Activated CD4-positive, CD25-positive, alpha-beta regulatory T cell treated with anti-CD3 and anti-CD28 coated beads, Interleukin-2, amount 50 U/mL, for 16 hours (primary cell): Measurements from ENCODE around the gene A2ML1.
"Not testable (repeated sequence)": the region's sequence is repeated elsewhere in the genome, so short reads cannot be mapped to it uniquely, and the experiment has no call there.

Experiments used
- DNase-seq: peaks from one replicate; pipeline ENCODE4 v3.0.0-alpha.2; 2020; ENCODE audit warnings: low read depth, low spot score

The A2ML1 gene

GRCh38 chr12:8822298-8822697, at the start of gene A2ML1:
TSS of gene A2ML1 (plus strand) at chr12:8822621. CDS start at chr12:8822652, 31 bp downstream.
- no peak for DNase-seq

- no peak for DNase-seq
Observed at GRCh38 chr12:8773461-8773860, 49.0 kb upstream of the A2ML1 start.

DNA sequence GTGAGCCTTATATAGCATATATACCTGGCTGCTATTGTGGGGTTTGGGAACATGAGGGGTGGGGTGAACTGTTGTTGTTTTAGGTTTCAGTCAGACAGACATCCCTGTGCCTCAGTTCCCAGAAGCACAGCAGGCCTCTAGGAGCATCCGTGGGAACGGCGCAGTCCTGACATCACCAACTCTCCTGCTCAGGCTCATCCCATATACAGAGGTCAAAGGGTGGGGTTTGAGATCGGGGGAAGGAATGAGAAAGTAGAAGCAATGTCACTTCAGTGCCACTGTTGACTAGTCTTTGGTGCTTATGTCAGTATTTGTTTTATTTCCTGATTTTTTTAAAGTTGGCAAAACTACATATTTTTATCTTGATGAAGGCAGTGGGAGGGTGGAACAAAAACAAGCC, 43.1 kb upstream of the A2ML1 start:
- no peak for DNase-seq

DNA sequence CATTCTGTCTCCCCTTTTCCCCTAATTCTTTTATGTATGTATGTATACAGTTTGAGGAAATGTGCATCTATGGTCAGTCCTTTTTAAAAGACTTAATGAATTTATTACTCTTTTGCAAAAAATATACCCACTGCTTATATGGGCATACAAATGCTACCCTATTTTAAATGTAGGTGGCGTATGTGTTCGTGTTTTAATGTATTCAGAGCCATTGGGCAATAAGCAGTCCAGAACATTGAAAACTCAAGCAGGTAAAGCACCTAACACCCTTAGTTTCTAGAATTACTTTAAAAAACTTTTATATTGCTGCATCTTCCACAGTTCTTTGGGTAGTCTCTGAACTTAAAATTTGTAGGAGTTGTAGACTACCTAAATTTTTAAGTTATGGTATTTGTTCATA, 42.6 kb upstream of the A2ML1 start:
- DNase-seq, result no peak

DNA sequence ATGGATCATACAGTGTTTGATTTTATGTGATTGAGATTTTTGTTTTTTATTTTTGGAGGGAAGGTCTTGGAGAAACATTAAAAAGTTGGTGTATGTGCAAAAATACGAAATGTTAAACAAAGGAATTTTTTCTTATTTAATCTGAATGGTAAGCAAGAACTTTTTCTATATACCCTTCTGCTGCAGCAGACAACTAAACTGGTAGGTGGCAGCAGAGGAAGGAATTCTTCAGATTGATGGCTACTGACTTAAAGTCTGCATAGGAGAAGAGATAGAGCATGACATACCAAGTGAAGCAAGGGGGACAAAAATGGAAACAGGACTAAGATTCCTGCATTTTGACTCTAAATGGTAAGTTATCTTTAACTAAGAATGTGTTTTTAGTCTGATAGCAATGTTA, 42.0 kb upstream of the A2ML1 start:
- no peak for DNase-seq

DNA sequence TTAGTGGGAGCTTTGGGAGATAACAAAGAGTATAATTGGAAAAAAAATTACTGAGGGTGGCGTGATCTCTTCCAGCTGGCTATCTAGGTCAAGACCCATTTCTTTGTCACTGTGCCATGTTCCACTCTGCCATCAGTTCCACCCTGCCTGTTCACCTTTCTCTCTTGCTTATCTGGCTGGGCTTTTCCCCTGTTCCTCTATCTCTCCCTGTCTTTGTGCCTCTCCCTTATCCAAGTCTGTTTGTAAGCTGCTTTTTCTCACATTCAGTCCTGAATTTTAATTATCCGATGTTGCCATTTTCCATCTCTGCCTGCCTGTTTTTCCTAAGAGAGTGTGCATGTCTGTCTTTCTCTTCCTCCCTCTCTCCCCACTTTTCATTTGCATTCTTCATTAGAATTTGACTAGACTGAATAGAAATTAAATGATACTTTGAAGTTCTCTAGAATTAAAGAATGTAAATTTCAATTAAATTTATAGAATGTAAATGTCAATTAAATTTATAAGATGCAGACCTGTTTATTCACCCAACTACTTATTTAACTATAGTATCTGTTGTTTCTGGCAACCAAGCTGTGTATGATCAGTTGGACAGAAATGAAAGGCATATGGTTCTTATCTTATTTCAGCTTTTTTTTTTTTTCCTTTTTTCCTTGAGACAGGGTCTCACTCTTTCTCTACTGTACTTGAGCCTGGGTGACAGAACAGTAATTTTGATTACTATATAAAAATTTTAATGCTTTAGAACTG, 40.9 kb upstream of the A2ML1 start:
- DNase-seq, result no peak

DNA sequence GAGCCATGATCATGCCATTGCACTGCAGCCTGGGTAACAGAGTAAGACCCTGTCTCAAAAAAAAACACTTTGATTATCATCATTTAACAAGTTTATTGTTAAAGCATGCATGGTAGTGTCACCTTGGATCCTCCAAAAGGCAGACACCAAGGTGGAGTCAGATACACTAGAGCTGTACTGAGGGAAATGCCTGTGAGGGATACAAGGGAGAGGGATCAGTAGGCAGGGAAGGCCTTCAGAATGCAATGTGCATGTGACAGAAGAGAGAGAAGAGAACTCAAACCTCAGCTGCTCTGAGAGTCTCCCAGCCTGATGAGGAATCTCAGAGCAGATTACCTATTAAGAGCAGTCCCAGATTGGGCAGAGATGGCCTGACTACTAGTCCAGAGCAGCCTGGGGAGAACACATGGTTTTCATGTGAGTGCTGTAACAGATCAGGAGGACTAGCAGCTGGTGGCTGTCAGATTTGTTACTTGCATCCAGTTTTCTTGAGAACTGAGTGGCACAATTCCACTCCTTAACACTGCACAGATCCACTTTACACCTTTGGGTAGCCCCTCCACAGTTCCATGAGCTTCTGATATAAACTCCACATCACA, 38.0 kb upstream of the A2ML1 start:
- DNase-seq, result no peak

DNA sequence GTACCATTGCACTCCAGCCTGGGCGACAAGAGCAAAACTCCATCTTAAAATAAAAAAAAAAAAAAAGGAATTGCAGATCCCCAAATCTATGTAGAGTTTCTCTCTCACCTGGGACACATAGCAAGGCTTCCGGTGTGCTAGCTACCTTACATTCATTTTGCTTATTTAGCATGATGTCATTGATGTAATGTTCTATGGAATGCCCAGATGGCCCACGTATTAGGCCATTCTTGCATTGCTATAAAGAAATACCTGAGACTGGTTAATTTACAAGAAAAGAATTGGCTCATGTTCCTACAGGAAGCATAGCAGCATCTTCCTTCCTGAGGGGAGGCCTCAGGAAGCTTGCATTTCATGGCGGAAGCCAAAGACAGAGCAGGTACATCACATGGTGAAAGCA, 36.9 kb upstream of the A2ML1 start:
- DNase-seq, result no peak

DNA sequence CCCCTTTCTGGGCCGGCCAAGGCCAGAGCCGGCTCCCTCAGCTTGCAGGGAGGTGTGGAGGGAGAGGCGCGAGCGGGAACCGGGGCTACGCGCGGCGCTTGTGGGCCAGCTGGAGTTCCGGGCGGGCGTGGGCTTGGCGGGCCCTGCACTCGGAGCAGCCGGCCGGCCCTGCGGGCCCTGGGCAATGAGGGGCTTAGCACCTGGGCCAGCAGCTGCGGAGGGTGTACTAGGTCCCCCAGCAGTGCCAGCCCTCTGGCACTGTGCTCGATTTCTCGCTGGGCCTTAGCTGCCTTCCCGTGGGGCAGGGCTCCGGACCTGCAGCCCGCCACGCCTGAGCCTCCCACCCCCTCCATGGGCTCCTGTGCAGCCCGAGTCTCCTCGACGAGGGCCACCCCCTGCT, 35.2 kb upstream of the A2ML1 start:
- DNase-seq, result not testable (repeated sequence)

DNA sequence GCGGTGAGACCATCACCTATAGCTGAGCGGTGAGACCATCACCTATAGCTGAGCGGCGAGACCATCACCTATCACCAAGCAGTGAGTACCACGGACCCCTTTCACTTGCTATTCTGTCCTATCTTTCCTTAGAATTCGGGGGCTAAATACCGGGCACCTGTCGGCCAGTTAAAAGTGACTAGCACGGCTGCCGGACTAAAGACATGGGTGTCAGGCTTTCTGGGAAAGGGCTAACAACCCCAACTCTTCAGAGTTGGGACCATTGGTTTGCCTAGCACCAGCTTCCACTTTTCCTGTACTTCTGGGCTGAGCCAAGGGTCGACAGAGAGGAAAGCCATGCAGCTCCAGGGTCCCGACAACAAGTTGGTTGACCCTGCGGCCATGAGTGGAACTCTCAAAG, 33.7 kb upstream of the A2ML1 start:
- DNase-seq, result not testable (repeated sequence)

DNA sequence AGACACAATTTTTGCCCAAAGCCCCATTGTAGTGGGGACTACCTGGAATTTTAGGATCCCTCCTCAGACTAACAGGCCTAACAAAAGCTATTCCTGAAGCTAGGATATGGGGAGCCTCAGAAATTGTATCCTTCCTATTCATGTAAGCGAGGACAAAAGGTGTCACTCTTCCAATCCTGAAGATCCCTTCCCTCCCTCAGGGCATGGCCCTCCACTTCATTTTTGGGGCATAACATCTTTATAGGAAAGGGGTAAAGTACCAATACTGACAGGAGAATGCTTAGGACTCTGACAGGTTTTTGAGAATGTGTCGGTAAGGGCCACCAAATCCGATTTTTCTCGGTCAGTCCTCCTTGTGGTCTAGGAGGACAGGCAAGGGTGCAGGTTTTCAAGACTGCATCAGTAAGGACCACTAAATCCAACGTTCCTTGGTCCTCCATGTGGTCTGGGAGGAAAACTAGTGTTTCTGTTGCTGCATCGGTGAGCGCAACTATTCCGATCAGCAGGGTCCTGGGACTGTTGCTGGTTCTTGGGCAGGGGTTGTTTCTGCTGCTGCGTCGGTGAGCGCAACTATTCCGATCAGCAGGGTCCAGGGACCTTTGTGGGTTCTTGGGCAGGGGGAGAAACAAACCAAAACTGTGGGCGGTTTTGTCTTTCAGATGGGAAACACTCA, 32.9 kb upstream of the A2ML1 start:
- not testable (repeated sequence) for DNase-seq

DNA sequence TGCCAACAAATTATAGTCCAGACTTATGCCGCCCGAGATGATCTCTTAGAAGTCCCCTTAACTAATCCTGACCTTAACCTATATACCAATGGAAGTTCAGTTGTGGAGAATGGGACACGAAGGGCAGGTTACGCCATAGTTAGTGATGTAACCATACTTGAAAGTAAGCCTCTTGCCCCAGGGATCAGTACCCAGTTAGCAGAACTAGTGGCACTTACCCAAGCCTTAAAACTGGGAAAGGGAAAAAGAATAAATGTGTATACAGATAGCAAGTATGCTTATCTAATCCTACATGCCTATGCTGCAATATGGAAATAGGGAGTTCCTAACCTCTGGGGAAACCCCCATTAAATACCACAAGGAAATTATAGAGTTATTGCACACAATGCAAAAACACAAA, 29.2 kb upstream of the A2ML1 start:
- not testable (repeated sequence) for DNase-seq

DNA sequence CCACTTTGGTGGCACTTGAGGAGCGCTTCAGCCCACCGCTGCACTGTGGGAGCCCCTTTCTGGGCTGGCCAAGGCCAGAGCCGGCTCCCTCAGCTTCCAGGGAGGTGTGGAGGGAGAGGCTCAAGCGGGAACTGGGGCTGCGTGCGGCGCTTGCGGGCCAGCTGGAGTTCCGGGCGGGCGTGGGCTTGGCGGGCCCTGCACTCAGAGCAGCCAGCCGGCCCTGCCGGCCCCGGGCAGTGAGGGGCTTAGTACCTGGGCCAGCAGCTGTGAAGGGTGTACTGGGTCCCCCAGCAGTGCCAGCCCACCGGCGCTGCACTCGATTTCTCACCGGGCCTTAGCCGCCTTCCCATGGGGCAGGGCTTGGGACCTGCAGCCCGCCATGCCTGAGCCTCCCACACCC, 27.8 kb upstream of the A2ML1 start:
- DNase-seq, result not testable (repeated sequence)

GRCh38 chr12:8796831-8797626, 25.4 kb upstream of the A2ML1 start:
- DNase-seq, result no peak

DNA sequence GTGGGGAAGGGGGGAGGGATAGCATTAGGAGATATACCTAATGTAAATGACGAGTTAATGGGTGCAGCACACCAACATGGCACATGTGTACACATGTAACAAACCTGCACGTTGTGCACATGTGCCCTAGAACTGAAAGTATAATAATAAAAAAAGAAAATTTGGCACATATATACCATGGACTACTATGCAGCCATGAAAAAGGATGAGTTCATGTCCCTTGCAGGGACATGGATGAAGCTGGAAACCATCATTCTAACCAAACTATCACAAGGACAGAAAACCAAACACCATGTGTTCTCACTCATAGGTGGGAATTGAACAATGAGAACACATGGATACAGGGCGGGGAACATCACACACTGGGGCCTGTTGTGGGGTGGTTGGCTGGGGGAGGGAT, 21.2 kb upstream of the A2ML1 start:
- not testable (repeated sequence) for DNase-seq

- DNase-seq, result not testable (repeated sequence)
Observed at GRCh38 chr12:8804833-8805232, 17.6 kb upstream of the A2ML1 start.

- not testable (repeated sequence) for DNase-seq
Observed at GRCh38 chr12:8805487-8805886, 16.9 kb upstream of the A2ML1 start.

GRCh38 chr12:8807084-8807483, 15.3 kb upstream of the A2ML1 start:
- not testable (repeated sequence) for DNase-seq

- not testable (repeated sequence) for DNase-seq
Observed at GRCh38 chr12:8810112-8810511, 12.3 kb upstream of the A2ML1 start.

DNA sequence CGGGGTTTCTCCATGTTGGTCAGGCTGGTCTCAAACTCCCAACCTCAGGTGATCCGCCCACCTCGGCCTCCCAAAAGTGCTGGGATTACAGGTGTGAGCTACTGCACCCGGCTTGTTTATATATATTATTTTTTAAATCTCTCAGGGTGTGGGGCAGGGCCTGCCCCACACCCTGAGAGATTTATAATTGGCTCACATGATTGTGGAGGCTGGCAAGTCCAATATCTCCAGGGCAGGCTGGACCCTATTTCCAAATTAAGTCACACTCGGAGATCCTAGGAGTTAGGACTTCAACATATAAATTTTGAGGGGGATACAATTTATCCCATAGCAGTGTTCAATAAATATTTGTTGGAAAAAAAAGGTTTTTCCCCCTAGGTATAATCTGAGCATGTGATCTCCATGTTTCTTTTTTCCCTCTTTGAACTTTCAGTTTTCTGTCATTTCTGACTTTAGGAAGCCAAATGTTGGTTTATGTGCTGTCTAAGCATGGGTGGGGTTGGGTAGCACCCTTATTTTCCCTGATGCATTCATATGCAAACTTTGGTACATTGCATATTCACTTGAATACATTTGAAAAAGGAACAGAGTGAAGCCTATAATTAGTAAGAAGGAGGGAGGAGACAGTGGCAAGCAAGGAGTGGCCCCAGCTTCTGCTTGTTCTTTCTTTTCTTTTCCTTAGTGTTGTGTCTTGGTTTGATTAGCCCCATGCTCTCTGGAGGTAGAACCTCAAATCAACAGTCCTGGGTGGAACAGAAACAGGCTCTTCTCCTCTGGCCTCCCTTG, 8.7 kb upstream of the A2ML1 start:
- DNase-seq, result no peak

- DNase-seq, result no peak
Observed at GRCh38 chr12:8816448-8817050, 5.9 kb upstream of the A2ML1 start.
